GM19467 (cell line): ENCODE data around the gene QPCT.
A peak's percentile ranks its signal among the peaks of the same experiment; 100 is the strongest.
"Not testable (repeated sequence)": the region's sequence is repeated elsewhere in the genome, so short reads cannot be mapped to it uniquely, and the experiment has no call there.

Experiments used
- ATAC-seq: cut with Tn5 transposase; IDR thresholded peaks from one replicate; pipeline ENCODE4 v1.9.1; 2021; ENCODE audit warnings: mild to moderate bottlenecking, moderate library complexity; ENCODE audit not compliant: unreplicated experiment

The QPCT gene

GRCh38 chr2:37357530-37357929 lies 13.1 kb downstream of the QPCT start:
- ATAC-seq: no peak

DNA sequence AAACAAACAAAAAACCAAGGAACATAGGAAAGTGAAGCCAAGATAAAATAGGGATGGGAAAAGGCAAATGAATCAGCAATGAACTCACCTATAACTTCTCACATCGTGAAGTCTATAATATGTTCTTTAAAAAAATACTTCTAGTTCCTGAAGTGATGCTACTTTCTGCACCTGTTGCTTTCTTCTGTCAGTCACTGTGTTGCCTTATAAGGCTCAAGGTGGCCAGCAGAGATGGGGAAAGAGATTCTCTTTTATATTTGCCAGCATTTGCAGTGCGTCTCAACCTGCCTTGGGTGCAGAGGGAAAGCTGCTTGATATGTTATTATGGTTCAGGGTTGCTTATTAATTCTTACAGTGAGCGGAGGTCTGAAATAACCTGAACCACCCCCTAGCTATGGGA lies 14.0 kb downstream of the QPCT start:
- ATAC-seq: no peak

DNA sequence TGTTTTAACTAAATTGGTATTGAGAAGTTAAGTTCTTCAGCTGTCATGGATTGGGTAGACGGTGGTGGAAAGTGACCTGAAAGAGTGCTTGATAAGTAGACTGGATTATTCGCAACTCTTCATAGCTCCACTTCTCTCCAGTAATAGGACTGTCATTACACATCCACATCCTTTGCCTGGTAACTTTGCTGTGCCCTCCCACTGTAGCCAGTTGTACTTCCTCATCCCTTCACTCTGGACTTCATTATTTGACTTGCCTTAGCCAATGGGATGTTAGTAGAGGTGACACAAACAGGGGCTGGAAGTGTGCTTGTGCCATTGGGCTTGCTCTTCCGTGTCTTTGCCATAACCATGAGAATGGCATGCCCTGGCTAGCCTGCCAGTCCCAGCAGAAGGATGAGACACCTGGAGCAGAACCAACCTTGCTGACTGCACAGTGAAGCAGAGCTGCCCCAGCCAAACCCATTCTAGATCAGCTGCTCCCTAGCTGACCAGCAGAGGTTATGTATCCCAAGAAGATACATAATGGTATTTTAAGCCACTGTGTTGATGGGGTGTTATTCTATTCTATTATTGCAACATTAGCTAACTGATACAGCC lies 16.9 kb downstream of the QPCT start:
- no peak for ATAC-seq

DNA sequence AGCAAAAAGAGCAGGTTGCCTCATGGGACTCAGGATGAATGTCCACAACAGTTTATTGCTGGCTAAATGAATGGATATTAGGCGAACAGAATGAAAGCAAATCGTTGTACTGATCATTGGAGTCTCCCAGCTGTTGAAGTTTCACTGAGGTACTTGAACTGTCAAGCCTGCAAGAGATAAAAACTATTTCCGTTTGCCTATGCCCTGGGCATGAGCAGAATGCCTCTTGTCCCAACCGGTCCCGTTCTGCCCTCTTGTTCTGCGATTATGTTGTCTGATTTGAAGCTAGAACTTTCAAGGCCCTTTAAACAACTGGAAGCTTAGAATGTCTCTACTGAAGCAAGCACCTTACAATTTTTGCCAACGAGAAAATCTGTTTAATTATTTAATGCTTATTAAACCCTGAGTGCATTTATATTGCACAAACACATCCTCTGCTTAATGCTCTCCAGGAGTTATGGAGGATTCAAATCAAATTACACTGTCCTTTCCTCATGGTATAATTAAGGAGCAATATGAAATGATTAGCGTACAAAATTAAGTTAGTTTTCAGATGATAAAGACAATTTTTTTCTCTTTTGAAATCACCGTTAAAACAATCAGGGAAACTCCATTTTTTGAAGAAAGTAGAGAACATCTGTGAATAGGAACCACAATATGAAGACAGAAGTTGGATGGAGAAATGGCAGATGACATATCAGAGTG lies 17.7 kb downstream of the QPCT start:
- no peak for ATAC-seq

- no peak for ATAC-seq
These were observed 19.9 kb downstream of the QPCT start for GRCh38 chr2:37364351-37364750.

DNA sequence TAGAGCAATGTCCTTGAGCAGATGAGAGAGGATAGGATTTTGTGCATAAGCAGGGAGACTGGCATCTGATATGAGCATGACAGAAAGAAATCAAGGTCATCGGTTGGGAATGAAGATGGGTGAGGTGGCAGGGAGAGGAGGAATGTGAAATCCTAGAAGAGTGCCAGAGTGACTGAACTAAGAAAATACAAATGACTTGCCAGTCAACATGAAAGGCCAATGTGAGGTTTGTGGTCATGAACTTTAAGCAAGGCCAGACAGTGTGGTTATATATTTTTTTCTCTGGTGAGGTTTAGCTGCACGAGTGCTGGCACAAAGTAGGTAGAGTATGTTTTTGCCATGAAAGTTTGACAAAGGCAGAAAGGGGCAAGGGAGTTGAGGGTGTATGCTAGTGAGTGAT lies 21.2 kb downstream of the QPCT start:
- no peak for ATAC-seq

- ATAC-seq: no peak
These were observed 22.3 kb downstream of the QPCT start for GRCh38 chr2:37366773-37367172.

- no peak for ATAC-seq
These were observed 22.9 kb downstream of the QPCT start for GRCh38 chr2:37367310-37367709.

- no peak for ATAC-seq
These were observed 23.6 kb downstream of the QPCT start for GRCh38 chr2:37367984-37368383.

DNA sequence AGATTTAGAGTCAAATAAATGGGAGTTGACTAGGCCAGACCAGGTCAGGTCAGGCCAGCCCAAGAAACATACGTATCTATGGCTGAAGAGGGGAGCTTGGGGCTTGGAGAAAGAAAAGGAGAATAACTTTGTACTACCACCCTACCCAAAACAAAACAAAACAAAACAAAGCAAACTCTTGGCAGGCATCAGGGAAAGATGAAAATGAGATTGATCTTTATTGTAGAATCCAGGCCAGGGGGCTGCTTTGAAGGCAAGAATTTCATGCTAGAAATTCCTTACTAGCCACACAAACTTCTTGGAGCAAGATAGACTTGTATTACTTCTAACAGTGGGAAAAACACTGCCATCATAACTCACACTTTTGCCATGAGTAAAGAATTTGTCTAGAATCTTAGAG lies 26.2 kb downstream of the QPCT start:
- no peak for ATAC-seq

GRCh38 chr2:37372000-37372399 lies 27.6 kb downstream of the QPCT start:
- no peak for ATAC-seq

- ATAC-seq: peak; percentile 9
These were observed 31.4 kb downstream of the QPCT start for GRCh38 chr2:37375741-37376288.

DNA sequence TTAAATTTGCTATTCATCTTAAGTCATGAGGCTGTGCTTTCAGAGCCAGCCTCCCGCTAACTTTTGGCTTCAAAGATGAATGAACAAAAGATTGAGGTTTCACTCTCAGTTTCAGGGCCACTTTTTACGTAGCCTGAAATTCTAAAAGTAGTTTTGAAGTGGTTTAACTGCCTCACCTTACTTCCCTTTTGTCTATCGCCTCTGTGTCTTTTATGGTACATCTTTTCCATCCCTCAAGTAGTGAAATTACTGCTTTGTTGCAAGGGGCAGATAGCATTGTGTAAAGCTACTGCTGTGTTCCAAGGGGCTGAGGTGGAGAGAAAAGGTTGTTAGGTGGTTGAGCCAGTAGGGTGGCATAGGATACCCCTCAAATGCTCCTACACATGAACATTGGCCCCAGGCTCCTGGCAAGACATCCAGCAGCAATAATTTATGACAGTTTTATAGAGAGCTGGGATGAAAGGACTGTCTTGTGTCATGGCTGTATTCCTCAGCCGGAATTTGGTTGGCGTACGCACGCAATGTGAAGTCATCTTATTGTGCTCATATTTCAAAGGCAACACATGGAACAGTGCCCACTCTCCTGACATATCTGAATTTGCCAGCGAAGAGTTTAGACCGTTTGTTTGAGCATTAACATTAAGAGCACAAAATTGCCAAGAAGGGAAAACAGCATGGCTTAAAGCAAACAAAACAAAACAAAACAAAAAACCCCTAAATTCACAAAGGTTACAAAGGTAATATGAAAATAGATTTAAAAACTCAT lies 32.2 kb downstream of the QPCT start:
- ATAC-seq: peak; percentile 82

DNA sequence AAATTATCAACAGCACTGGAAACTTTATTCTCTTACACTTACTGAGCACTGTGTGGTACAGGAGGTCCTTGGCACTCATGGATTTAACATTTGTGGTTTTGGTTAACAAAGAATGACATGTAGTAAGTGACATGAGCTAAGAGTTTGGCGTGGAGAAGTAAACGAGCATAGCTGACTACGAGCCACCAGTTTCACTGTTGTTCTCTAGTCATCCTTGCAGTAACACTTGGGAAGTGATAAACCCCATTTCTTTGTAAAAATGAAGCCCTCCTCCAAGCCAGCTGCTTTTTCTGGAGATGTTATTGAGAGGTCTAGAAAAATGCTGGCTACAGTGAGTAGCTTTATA lies 32.7 kb downstream of the QPCT start:
- no peak for ATAC-seq

DNA sequence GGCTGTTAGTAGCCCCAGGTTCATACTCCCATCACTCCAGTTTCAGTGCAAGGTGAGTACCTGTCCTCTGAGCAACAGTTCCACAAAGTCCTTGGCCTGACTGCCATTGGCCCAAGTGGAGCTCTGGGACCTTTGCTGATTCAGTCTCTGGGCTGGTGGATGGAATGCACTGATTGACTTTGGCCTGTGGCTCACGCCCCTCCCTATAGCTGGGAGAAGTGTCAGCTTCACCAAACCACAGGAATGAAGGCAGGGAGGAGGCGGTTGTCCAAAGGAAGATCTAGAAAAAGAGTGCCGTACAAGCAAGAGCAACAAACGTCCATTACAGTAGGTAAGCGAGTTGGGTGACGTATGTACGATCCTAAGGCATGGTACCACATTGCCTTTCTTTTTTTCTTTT lies 34.0 kb downstream of the QPCT start:
- ATAC-seq: no peak

GRCh38 chr2:37379881-37380296 lies 35.5 kb downstream of the QPCT start:
- no peak for ATAC-seq

- ATAC-seq: not testable (repeated sequence)
These were observed 36.4 kb downstream of the QPCT start for GRCh38 chr2:37380787-37381186.

GRCh38 chr2:37384261-37384660 lies 39.8 kb downstream of the QPCT start:
- ATAC-seq: not testable (repeated sequence)

- no peak for ATAC-seq
These were observed 42.9 kb downstream of the QPCT start for GRCh38 chr2:37387148-37387835.

DNA sequence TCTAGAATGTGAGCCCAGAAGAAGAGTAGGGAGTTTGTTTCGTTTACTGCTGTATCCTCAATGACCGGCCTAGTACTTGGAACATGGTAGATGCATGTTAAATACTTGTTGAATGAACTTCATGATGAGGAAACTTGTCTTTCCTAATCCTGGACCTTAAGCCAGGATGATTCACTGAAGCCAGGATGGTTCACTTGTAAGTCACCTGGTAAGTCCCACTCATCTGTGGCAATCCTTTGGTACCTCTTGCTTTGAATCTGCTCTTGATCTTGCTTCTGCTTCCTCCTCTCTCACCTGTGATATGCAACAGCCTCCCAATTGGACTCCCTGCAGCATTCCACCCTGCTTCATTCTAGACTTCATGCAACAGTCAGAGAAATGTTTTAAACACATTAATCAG lies 43.6 kb downstream of the QPCT start:
- no peak for ATAC-seq

- no peak for ATAC-seq
These were observed 45.0 kb downstream of the QPCT start for GRCh38 chr2:37389395-37389794.
